DMS114 treated with DMSO at 0.1 percent for 48 hours (cell line): ENCODE data around the gene TMCC2.
"Not testable (repeated sequence)": the region's sequence is repeated elsewhere in the genome, so short reads cannot be mapped to it uniquely, and the experiment has no call there.

ENCODE experiments used
- DNase-seq: peaks from one replicate; lab custom pipeline; 2025; ENCODE audit not compliant: unreplicated experiment; lab: John Stamatoyannopoulos, UW

TMCC2 gene, protein sequence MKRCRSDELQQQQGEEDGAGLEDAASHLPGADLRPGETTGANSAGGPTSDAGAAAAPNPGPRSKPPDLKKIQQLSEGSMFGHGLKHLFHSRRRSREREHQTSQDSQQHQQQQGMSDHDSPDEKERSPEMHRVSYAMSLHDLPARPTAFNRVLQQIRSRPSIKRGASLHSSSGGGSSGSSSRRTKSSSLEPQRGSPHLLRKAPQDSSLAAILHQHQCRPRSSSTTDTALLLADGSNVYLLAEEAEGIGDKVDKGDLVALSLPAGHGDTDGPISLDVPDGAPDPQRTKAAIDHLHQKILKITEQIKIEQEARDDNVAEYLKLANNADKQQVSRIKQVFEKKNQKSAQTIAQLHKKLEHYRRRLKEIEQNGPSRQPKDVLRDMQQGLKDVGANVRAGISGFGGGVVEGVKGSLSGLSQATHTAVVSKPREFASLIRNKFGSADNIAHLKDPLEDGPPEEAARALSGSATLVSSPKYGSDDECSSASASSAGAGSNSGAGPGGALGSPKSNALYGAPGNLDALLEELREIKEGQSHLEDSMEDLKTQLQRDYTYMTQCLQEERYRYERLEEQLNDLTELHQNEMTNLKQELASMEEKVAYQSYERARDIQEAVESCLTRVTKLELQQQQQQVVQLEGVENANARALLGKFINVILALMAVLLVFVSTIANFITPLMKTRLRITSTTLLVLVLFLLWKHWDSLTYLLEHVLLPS

DNA sequence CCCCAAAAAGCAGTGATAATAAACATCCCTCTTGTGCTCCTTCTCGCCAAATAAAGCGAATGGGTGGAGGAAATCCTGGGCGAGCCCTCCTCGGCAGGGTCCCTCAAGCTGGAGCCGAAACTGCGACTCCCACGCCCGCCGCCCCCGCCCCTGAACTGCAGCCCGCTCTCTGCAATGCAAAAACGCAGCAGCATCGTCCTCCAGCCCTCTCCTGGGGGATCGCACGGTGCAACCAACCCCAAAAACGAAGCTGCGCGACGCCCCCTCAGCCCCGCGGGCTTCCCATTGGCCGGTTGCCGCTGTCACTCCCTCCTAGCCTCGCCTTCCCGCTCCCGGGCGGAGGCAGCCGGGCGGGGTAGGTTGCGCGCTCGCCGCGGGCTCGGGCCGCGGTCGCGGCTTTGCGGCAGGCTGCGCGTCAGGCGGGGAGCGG, at the start of gene TMCC2:
TMCC2 (plus strand) TSS at position 363 of the 430 bp plus-strand sequence. CDS start 619 bp downstream, outside the sequence.
- DNase-seq: peak; percentile 76

DNA sequence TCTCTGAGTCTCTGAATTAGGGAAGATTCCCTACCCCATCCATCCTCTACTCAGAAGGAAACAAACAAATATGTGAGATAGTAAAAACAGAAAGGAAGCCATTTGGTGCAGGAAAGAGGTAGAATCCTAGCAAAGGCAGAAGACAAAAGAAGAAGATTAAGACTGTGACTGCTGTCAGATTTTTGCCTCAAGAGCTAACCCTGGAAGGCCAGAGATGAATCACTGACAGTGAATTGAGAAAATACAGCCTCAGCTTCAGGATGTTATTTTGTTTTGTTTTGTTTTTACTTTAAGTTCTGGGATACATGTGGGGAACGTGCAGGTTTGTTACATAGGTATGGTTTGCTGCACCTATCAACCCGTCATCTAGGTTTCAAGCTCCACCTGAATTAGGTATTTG, 47.9 kb upstream of the TMCC2 start:
- DNase-seq: no peak

DNA sequence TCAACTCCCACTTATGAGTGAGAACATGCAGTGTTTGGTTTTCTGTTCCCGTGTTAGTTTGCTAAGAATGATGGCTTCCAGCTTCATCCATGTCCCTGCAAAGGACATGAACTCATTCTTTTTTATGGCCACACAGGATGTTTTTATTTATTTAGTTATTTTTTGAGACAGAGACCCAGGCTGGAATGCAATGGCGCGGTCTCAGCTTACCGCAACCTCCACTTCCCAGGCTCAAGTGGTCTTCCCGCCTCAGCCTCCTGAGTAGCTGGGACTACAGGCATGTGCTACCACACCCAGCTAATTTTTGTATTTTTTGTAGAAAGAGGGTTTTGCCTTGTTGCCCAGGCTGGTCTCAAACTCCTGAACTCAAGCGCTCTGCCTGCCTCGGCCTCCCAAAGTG, 47.4 kb upstream of the TMCC2 start:
- not testable (repeated sequence) for DNase-seq

DNA sequence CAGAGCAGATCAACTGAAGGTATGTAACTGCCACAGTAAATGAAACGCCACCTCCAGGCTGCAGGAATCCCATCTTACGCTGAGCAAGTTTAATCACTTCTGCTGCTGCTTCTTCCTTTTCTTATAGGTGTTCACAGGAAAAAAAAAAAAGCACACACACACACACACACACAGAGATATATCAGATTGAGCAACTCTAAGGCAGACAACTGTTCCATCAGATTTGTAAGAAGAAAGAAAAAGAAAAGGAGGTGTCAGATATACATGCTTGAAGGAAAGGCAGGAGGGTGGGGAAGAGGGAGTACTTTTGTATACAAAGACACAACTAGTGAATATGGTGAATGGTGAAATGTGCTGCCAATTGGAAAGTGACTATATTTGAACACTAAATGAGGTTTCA, 44.8 kb upstream of the TMCC2 start:
- DNase-seq: no peak

DNA sequence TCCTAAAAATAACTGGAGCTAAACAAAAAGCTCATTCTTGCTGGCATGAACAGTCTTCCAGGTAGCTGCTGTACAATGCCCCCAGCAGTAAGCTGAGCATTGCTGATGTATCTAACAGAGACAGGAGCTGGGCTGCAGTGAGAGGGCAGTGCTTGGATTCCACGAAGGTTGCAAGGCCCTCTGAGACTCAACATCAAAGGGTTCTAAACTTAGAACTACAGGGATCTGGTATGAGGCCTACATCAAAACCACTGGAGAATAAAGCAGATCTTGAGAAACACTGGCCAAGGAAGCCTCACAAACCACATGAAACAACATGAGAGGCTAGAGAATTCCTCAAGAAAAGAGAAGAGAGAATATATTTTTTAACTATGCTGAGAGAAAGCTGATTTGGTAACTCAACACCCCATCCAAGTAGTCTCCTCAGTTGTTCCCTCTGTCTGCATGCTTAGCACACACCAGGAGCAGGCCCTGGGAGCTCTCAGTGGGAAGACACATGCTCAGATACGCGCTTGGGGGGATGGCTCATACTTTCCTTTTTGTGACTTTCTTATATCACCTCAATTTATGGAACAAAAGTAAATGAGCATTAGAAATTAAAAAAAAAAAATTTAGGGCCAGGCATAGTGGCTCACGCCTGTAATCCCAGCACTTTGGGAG, 43.9 kb upstream of the TMCC2 start:
- no peak for DNase-seq

DNA sequence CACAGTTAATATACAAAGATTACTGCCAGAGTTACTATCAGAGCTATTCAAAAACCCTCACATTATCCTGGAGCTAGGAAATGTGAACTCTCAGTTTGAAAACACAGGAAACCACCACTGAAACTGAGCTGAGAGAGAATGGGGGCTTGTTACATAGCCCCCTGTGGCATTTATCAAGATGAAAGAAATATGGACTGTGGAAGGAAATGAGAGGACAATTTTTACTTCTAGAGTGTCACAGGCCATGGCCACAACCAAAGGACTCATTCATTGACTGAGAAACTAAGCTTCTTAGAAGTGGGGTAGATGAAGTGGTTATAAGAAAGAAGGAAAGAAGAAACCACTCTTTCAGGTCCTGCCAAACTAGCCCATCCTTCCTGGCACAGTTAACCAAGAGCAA, 41.6 kb upstream of the TMCC2 start:
- DNase-seq: no peak

DNA sequence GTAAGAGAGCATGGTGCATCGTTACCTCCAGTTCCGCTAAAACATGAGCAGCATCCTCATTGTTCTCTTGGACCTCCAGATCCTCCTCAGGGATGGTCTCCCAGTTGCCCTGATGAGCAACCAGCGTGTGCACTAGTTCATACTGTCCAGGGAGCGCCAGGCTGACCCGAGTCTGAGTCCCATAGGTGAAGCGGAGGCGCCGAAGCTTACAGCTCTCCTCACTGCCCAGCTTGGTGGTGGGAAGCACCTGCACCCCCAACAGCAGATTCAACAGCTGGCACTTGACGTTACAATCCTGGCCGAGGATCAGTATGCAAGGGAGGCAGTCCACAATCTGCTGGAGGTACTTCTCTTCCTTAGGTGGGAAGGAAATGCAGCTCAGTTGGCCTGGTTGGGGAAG, 40.3 kb upstream of the TMCC2 start:
- DNase-seq: no peak

DNA sequence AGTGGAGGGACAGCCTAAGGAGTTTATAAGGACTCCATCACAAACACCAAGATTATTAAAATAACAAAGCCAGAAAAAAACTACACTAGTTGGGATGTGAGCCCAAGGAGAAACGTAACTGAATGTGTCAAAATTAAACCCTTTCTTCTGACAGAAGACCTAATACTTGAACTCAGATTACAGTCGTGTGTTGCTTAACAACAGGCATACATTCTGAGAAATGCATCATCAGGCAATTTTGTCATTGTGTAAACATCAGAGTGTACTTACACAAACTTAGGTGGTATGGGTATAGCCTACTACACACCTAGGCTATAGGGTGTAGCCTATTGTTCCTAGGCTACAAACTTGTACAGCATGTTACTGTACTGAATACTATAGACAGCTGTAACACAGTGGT, 39.6 kb upstream of the TMCC2 start:
- no peak for DNase-seq

DNA sequence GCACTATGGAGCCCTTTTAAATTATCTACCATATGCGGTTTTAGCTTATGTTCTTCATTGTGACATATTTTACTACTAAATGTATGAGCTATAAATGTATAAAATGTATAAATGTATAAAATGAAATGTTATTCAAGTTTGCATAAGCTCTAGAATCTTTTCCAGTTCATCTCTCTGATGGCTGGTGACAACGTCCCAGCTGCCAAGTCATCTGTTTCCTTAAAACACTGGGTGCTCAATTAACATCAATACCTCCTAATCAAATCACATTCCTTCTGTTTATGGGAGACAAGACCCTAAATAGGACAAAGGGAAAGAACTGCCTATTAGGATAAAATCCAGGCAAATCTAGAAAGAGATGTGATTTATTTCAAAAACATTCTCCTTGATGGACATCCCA, 39.1 kb upstream of the TMCC2 start:
- DNase-seq: no peak

DNA sequence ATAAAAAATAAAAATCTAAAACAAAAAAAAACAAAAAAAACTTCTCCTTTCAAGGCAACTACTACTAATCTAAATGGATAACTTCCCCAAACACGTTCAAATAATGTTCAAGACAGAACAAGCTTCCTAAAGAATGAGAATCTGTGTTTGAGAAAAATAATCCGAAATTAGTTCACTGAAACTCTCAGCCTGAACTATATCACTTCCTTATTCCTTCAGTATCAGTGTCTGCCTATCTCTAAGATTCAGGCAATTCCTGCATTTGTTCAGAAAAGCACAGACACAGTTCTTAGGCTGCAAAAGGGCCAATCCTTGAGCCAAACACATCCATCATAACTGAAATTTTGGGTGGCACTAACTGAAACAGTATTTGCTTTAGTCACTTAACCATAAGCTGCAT, 38.6 kb upstream of the TMCC2 start:
- DNase-seq: no peak

DNA sequence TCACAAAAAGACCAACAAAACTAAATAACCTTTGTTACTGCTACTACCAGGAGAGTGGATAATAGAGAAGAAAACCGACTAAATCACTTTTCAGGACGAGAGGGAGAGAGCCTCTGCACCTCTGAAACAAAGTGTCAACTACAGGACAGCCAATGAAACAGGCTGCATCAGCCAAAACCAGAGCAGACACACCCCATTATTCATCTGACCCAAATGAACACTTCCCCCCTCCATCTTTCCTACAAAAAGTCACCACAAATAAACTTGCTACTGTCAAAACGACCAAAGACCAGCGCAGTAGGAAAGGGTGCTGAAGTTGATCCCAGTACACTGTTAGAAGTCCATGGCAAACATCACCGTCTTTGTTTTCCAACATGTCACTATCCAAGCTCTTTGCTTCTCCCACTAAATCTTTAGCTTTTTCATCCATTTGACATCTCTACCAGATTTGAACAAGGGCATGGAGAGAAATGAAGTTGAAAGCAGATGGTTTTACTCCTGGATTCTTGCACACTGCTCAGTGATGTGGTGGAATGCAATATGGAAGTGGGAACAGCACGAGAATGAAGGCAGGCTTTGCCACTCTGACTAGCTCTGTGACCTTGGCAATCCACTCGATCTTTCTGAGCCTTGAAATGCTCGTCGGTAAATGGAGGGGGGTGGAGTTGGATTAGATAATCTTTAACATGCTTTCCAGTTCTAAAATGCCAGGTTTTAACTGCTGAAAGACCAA, 36.7 kb upstream of the TMCC2 start:
- no peak for DNase-seq

DNA sequence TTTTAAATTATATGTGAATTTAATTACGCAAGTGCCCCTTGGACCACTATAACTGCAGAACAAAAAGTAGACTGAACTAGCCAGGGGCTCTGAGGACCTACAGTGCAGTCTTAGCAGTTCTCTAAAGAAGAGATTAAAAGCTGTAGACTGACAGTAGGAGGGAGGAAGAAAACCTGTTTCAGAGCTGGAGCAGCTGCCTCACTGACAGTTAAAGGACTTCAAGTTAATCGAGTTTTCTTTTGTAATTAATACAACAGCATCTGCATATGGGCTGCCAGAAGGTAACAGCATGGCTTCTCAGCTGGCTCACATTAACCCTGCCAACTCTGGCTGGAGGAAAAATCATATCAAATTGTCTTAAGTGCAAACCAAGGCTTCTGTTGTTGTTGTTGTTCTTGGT, 36.1 kb upstream of the TMCC2 start:
- no peak for DNase-seq

DNA sequence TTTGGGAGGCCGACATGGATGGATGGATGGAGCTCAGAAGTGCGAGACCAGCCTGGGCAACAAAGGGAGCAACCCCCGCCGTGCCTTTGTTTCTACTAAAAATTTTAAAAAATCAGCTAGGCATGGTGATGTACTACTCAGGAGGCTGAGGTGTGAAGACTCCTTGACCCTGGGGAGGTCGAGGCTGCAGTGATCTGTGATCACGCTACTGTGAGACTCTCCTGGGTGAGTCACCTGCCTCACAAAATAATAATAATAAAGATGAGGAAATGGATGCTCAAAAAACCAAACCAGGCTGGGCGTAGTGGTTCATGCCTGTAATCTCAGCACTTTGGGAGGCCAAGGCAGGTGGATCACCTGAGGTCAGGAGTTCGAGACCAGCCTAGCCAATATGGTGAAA, 35.5 kb upstream of the TMCC2 start:
- DNase-seq: no peak

DNA sequence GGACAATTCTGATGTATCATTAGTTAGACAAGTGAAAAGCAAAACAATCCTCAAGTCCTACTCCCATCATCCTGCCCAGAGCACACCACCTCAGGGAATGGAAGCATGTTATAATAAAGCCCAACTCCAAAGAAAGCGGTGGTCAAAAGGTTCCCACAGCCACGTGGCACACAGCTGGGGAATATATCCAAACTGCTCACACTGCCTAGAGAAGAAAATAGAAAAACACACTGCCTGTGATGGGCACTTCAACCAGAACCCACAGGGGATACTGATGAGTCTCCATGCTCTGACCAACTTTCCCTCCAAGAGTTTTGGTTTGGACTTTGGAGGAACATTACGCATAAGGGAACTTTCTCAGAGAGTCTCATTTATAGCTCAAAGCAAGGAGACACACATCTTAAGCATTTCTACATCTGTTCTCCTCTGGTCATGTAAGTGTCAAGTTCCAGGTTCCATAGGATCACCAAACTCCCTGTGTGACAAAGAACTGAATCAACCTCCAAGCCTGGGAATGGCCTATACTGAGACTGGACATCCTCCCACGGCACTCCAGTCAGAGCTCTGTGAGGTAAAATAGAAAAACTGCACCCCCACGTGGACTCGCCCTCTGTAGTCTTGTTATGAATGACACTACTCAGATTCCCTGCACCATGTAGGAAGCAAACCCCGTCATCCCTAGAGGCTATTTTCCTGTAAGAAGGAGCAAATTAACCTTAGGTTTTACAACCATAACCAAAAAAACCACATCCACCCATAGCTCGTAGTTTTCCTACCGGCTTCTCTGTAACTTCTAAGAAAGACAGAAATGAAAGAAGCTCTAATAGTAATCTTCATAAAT, 28.4 kb upstream of the TMCC2 start:
- no peak for DNase-seq

DNA sequence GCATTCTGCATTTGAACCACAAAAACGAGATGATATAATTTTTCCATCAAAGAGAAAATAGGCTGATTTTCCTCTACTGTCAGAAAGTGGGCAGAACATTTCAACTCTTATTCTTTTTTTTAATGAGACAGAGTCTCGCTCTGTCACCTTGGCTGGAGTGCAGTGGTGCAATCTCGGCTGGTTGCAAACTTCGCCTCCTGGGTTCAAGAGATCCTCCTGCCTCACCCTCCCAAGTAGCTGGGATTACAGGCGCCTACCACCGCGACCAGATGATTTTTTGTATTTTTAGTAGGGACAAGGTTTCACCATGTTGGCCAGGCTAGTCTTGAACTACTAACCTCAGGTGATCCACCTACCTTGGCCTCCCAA, 27.8 kb upstream of the TMCC2 start:
- DNase-seq: no peak

DNA sequence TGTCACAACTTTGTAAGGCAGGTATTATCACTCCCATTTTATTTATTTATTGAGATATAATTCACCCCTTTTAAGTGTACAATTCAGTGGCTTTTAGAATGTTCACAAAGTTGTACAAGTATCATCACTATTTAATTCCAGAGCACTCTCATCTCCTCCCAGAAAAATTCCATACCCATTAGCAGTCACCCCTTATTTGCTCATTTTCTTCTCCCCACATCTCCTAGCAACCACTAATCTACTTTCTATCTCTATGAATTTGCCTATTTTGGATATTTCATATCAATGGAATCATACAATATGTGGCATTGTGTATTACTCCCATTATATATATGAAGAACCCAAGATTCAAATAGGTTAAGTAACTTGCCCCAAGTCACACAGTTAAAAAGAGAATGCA, 23.2 kb upstream of the TMCC2 start:
- no peak for DNase-seq

DNA sequence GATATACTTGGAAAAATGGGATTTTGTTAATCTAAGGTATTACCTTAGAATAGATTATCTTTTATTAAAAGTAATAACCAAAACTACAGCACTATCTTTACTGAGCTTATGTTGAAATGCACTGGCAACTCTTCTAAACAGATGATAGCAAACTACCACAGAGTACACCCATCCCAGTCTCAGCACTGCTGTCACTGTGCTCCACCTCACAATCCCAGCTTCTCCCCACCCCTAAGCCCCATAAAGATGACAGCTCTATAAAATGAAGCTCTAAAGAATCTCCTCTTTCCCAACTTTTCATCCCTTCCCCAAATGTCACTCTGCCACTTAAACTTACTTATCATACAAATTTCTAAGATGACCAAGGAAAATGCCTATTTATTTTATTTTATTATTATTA, 22.7 kb upstream of the TMCC2 start:
- DNase-seq: no peak

DNA sequence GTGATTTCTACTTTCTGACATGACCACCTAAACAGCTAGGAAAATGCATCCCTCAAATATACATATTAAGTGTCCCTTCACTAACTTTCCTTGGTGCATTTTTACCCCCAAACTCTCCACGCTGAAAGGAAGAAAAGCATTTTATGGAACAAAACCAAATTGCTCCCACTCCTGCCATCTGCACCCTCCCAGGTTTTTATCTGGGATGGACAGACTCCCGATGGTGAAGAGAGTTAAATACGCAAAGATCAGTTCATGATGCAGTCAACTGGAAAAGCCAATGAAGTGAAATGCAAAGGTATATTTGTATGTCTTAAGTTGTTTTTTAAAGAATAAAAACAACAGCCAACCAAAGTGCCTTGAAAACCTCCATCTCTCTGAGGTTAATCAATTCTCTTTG, 18.9 kb upstream of the TMCC2 start:
- no peak for DNase-seq

DNA sequence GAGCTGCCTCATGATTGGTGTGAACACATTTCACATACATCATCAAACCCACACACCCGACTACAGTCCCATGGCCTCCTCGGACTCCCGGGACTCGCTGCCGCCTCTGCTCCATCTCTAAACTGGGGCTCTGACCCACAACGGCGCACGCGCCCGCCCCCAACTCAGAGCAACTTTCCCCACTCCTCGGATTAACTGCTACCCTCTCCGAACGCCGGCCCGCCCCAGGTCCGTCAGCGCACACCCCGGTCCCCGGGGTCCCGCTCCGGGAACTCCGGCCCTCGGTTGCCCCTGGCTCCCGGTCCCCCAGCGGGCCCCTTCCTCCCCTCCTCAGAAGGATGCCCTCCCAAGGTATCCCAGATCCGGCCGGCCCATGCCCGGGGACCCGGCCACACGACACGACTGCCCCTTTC, 17.0 kb upstream of the TMCC2 start:
- DNase-seq: no peak

DNA sequence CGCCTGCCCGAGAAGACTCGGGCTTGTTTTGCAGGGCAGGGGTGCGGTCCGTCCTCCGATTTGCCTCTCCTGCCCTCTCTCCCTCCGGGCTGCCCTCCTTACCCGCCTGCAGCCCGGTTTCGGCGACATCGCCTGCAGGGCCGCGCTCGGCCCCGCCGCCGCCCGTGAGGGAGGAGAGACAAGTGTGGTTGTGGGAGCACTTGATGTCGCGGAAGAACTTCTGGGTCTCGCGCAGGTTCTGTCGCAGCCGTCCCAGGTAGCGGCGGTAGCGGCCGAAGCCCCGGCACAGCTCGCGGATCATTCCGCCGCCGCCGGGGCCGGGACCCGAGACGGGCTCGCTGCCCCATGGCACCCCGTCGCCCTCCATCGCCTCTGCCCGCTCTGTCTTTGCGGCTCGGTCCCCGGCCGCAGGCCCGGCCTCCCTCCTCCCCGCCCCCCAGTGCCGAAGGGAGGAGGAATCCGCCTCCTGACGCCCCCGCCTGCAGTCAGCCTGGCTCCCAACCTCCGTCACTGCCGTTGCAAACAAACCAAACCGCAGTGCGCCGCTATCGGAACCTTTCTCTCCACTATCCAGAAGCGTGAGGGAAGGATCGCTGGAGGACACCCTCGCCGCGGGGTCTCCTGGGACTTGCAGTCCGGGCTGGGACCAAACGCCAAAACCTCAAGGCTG, 16.4 kb upstream of the TMCC2 start, which contains the start of gene DSTYK:
DSTYK (minus strand) TSS at position 534 of the 670 bp plus-strand sequence; CDS start at position 367, 167 bp downstream.
- peak; percentile 93 for DNase-seq
